Hepatocyte (in vitro differentiated cells): ENCODE data around the gene BAIAP2L1. TPM values are rescaled to one million over a fixed set of nuclear protein-coding genes. Genes with fewer than 3 reads are reported as not detected.

Experiments used
- DNase-seq: peaks from one replicate; pipeline ENCODE4 v3.0.0-alpha.2; 2016; ENCODE audit warnings: low spot score
- H2AFZ ChIP-seq: fragments of 200-600 bp; sonication (generic); 2 replicates; pipeline ENCODE4 v1.6.0; 2016; ENCODE audit warnings: antibody characterized with exemption, mild to moderate bottlenecking
- H3K27ac ChIP-seq: fragments of 200-600 bp; sonication (generic); 2 replicates; pipeline ENCODE4 v1.5.1; 2016; ENCODE audit warnings: mild to moderate bottlenecking
- H3K27me3 ChIP-seq: fragments of 200-600 bp; sonication (generic); 2 replicates; pipeline ENCODE4 v1.6.1; 2016
- H3K36me3 ChIP-seq: fragments of 200-600 bp; sonication (generic); replicated peaks from 2 replicates; pipeline ENCODE4 v1.5.1; 2016; ENCODE audit warnings: low read depth; ENCODE audit not compliant: insufficient read depth
- H3K4me1 ChIP-seq: fragments of 200-600 bp; sonication (generic); 2 replicates; pipeline ENCODE4 v1.5.1; 2016; ENCODE audit warnings: mild to moderate bottlenecking, moderate library complexity; ENCODE audit not compliant: insufficient read depth
- H3K4me2 ChIP-seq: fragments of 200-600 bp; sonication (generic); 2 replicates; pipeline ENCODE4 v1.6.0; 2016
- H3K4me3 ChIP-seq: fragments of 200-600 bp; sonication (generic); 2 replicates; pipeline ENCODE4 v1.5.1; 2016; ENCODE audit warnings: mild to moderate bottlenecking
- H3K79me2 ChIP-seq: fragments of 200-600 bp; sonication (generic); 2 replicates; pipeline ENCODE4 v1.6.0; 2017; ENCODE audit warnings: mild to moderate bottlenecking
- H3K9me2 ChIP-seq: fragments of 200-600 bp; sonication (generic); replicated peaks from 2 replicates; pipeline ENCODE4 v1.6.0; 2017; ENCODE audit warnings: mild to moderate bottlenecking; ENCODE audit not compliant: insufficient read depth
- H3K9me3 ChIP-seq: fragments of 200-600 bp; sonication (generic); 2 replicates; pipeline ENCODE4 v1.5.1; 2016; ENCODE audit warnings: low read depth, mild to moderate bottlenecking
- H4K20me1 ChIP-seq: fragments of 200-600 bp; sonication (generic); 2 replicates; pipeline ENCODE4 v1.6.0; 2016; ENCODE audit warnings: mild to moderate bottlenecking; ENCODE audit not compliant: insufficient read depth, poor library complexity, severe bottlenecking
- EZH2 ChIP-seq: fragments of 200-600 bp; sonication (generic); IDR thresholded peaks from 2 replicates; pipeline ENCODE4 v1.6.1; 2016; ENCODE audit warnings: antibody characterized with exemption, mild to moderate bottlenecking, borderline replicate concordance
- EZH2phosphoT487 ChIP-seq: fragments of 200-600 bp; sonication (generic); IDR thresholded peaks from one replicate; pipeline ENCODE4 v1.6.1; 2018; ENCODE audit warnings: antibody characterized with exemption, mild to moderate bottlenecking, low read depth, moderate library complexity; ENCODE audit not compliant: unreplicated experiment, severe bottlenecking
- WGBS: methylation state at CpG from one replicate; pipeline ENCODE4 v1.1.6; 2016; ENCODE audit warnings: low lambda C conversion rate; ENCODE audit errors: missing lambda C conversion rate; 5-methylcytosine and 5-hydroxymethylcytosine counted together
- polyA plus RNA-seq: library from polyadenylated mRNA; unstranded; fragments of >200 nt; fragmentation: Nextera tagmentation; extraction: Ambion mirVana; gene quantifications from 2 replicates; pipeline ENCODE4 v1.2.1, GENCODE V29; 2016
- total RNA-seq: library from RNA; depleted of rRNA; stranded (reverse); fragments of >200 nt; gene quantifications from 2 replicates; pipeline ENCODE4 v1.2.3, GENCODE V29; 2014
- TF ChIP-seq, protein P1 (sequence below): fragments of 200-600 bp; sonication (generic); IDR thresholded peaks from 2 replicates; pipeline ENCODE4 v1.5.1; 2016; ENCODE audit warnings: antibody characterized with exemption, mild to moderate bottlenecking; ENCODE audit not compliant: poor library complexity

BAIAP2L1 gene
- total and polyA plus RNA-seq, 2 experiments from 2014 or later: 25.4 to 32.0 TPM

DNA sequence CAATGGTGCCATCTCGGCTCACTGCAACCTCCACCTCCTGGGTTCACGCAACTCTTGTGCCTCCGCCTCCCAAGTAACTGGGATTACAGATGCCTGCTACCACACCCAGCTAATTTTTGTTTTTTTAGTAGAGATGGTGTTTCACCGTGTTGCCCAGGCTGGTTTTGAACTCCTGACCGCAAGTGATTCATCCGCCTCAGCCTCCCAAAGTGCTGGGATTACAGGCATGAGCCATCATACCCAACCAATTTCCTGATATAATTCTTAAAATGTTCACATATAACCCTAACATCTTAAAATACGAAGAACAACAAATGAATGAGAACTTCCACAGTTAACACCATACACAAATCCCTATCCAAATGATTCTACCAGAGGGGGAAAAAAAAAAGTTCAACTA lies 31.2 kb downstream of the BAIAP2L1 start:
- Histone ChIP-seq H3K27ac (no peak overlapping the region), H3K9me2 (no peaks in the 10 kb centered on the region), H2AFZ (no peak overlapping the region), H3K4me1 (no peaks in the 10 kb centered on the region), H3K79me2 (peaks cover 63% of the 10 kb centered on the region), H3K36me3 (no peaks in the 10 kb centered on the region), H3K9me3 (no peaks in the 10 kb centered on the region), H3K4me3 (no peak overlapping the region), H3K27me3 (no peaks in the 10 kb centered on the region), H3K4me2 (no peak overlapping the region), H4K20me1 (no peaks in the 10 kb centered on the region)
- TF ChIP-seq EZH2 (no peak), EZH2phosphoT487 (no peak)
- TF ChIP-seq, protein P1, sequence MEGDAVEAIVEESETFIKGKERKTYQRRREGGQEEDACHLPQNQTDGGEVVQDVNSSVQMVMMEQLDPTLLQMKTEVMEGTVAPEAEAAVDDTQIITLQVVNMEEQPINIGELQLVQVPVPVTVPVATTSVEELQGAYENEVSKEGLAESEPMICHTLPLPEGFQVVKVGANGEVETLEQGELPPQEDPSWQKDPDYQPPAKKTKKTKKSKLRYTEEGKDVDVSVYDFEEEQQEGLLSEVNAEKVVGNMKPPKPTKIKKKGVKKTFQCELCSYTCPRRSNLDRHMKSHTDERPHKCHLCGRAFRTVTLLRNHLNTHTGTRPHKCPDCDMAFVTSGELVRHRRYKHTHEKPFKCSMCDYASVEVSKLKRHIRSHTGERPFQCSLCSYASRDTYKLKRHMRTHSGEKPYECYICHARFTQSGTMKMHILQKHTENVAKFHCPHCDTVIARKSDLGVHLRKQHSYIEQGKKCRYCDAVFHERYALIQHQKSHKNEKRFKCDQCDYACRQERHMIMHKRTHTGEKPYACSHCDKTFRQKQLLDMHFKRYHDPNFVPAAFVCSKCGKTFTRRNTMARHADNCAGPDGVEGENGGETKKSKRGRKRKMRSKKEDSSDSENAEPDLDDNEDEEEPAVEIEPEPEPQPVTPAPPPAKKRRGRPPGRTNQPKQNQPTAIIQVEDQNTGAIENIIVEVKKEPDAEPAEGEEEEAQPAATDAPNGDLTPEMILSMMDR: no peak
- no peak for DNase-seq
- 96% methylated on average over 7 of the region's 7 CpGs for WGBS

GRCh38 chr7:98368716-98369115 lies 32.2 kb downstream of the BAIAP2L1 start:
- no peak overlapping the region for H3K4me2 ChIP-seq
- no peak for DNase-seq
- no peak overlapping the region for H3K27ac ChIP-seq
- H3K27me3 ChIP-seq: no peaks in the 10 kb centered on the region
- no peak overlapping the region for H3K4me3 ChIP-seq
- 58% methylated on average over 8 of the region's 8 CpGs for WGBS
- no peaks in the 10 kb centered on the region for H3K36me3 ChIP-seq
- no peaks in the 10 kb centered on the region for H3K9me3 ChIP-seq
- H2AFZ ChIP-seq: no peak overlapping the region
- TF ChIP-seq EZH2 (no peak), EZH2phosphoT487 (no peak)
- TF ChIP-seq, protein P1: no peak
- no peaks in the 10 kb centered on the region for H4K20me1 ChIP-seq
- no peaks in the 10 kb centered on the region for H3K4me1 ChIP-seq
- H3K9me2 ChIP-seq: no peaks in the 10 kb centered on the region
- peaks cover 60% of the 10 kb centered on the region for H3K79me2 ChIP-seq

DNA sequence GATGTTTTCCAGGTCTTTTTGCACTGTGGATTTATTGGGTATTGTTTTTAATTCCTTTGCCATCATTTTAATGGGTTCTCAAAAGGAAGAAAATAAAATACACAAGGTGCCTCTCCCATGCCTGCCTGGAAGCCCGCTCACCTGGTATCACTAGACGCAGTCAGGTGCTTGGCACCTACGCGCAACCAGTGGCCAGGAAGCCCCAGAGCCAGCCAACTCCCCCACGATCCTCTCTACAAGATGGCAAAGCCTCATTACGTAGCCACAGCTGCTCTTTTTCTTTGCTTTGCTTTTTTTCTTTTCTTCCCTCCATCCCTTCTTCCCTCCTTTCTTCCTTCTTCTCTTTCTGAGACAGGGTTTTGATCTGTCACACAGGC lies 34.3 kb downstream of the BAIAP2L1 start:
- Histone ChIP-seq H3K36me3 (no peaks in the 10 kb centered on the region), H2AFZ (no peak overlapping the region), H3K9me2 (no peaks in the 10 kb centered on the region), H3K4me1 (no peaks in the 10 kb centered on the region), H3K79me2 (peaks cover 55% of the 10 kb centered on the region), H4K20me1 (no peaks in the 10 kb centered on the region), H3K4me2 (no peak overlapping the region), H3K4me3 (no peak overlapping the region), H3K27ac (no peak overlapping the region), H3K9me3 (no peaks in the 10 kb centered on the region), H3K27me3 (no peaks in the 10 kb centered on the region)
- TF ChIP-seq, protein P1: no peak
- TF ChIP-seq EZH2phosphoT487: no peak
- TF ChIP-seq EZH2: no peak
- DNase-seq: no peak
- WGBS: 95% methylated on average over 6 of the region's 6 CpGs
